ENCODE measurements around the gene SAFB.
A peak's percentile ranks its signal among the peaks of the same experiment; 100 is the strongest.

Gene SAFB

GRCh38 chr19:5624741-5625278, 1.9 kb downstream of the SAFB start:
- no peak overlapping the region for H3K4me3 ChIP-seq (ENCODE audit: low read depth, low read length)
- H2AFZ ChIP-seq (ENCODE audit: insufficient read depth, low read length, poor library complexity) = no peak overlapping the region
- no CpG with 5 or more reads among the region's 8 CpGs for WGBS (ENCODE audit: extremely low coverage, insufficient coverage, insufficient read length)
- no peak overlapping the region for H3K14ac ChIP-seq (ENCODE audit: low read length)
- H2BK12ac ChIP-seq (ENCODE audit: low read length) = no peak overlapping the region
- peaks cover 46% of the 10 kb centered on the region for H3K79me2 ChIP-seq (ENCODE audit: control insufficient read depth, insufficient read depth, low read length, poor library complexity)
- peaks cover 8 to 14% of the 10 kb centered on the region in 2 experiments for H3K4me1 ChIP-seq (ENCODE audit: control insufficient read depth in 1 of 2, insufficient read depth in 2 of 2, low read length in 2 of 2)
- H3K27me3 ChIP-seq (ENCODE audit: insufficient read depth, low read length) = no peaks in the 10 kb centered on the region
- no peak overlapping the region for H4K8ac ChIP-seq (ENCODE audit: low read depth, low read length)
- no peak overlapping the region for H2AK5ac ChIP-seq (ENCODE audit: low read length)
- no peak overlapping the region for H3K9ac ChIP-seq (ENCODE audit: low read length)
- no peaks in the 10 kb centered on the region for H3K9me3 ChIP-seq (ENCODE audit: insufficient read depth, low read depth, low read length)
- H2BK120ac ChIP-seq (ENCODE audit: insufficient read depth, low read length, poor library complexity) = no peak overlapping the region
- H3K18ac ChIP-seq (ENCODE audit: low read length) = no peak overlapping the region
- no peak overlapping the region for H2BK5ac ChIP-seq (ENCODE audit: low read depth, low read length, poor library complexity)
- H4K91ac ChIP-seq (ENCODE audit: low read depth, low read length) = no peak overlapping the region
- DNase-seq = no peak
- peak overlapping the region; percentile 90 for H3K4me2 ChIP-seq (ENCODE audit: low read length)
- H3K4ac ChIP-seq (ENCODE audit: low read depth, low read length) = peak overlapping the region; percentile 28
- H3K27ac ChIP-seq (ENCODE audit: low read depth, low read length) = no peak overlapping the region
- H4K12ac ChIP-seq (ENCODE audit: low read depth, low read length) = no peak overlapping the region
- H3K23ac ChIP-seq (ENCODE audit: low read length) = no peak overlapping the region
- H3K36me3 ChIP-seq (ENCODE audit: control insufficient read depth in 1 of 2, insufficient read depth in 2 of 2, low read length in 2 of 2) = peaks cover 30 to 49% of the 10 kb centered on the region in 2 experiments
- peaks cover 14% of the 10 kb centered on the region for H3K79me1 ChIP-seq (ENCODE audit: low read length)

- H2AK5ac ChIP-seq (ENCODE audit: low read length) = no peak overlapping the region
- no peak overlapping the region for H4K91ac ChIP-seq (ENCODE audit: low read depth, low read length)
- no CpG with 5 or more reads among the region's 12 CpGs for WGBS (ENCODE audit: extremely low coverage, insufficient coverage, insufficient read length)
- no peak overlapping the region for H3K27ac ChIP-seq (ENCODE audit: low read depth, low read length)
- no peak overlapping the region for H4K8ac ChIP-seq (ENCODE audit: low read depth, low read length)
- no peak overlapping the region for H2BK120ac ChIP-seq (ENCODE audit: insufficient read depth, low read length, poor library complexity)
- no peak overlapping the region for H3K4me3 ChIP-seq (ENCODE audit: low read depth, low read length)
- H3K9me3 ChIP-seq (ENCODE audit: insufficient read depth, low read depth, low read length) = no peaks in the 10 kb centered on the region
- no peak overlapping the region for H4K12ac ChIP-seq (ENCODE audit: low read depth, low read length)
- H2BK12ac ChIP-seq (ENCODE audit: low read length) = no peak overlapping the region
- no peak overlapping the region for H3K18ac ChIP-seq (ENCODE audit: low read length)
- H3K9ac ChIP-seq (ENCODE audit: low read length) = no peak overlapping the region
- H3K79me2 ChIP-seq (ENCODE audit: control insufficient read depth, insufficient read depth, low read length, poor library complexity) = peaks cover 46% of the 10 kb centered on the region
- peaks cover 30 to 46% of the 10 kb centered on the region in 2 experiments for H3K36me3 ChIP-seq (ENCODE audit: control insufficient read depth in 1 of 2, insufficient read depth in 2 of 2, low read length in 2 of 2)
- H3K27me3 ChIP-seq (ENCODE audit: insufficient read depth, low read length) = no peaks in the 10 kb centered on the region
- DNase-seq = no peak
- no peak overlapping the region for H3K4me2 ChIP-seq (ENCODE audit: low read length)
- H3K4ac ChIP-seq (ENCODE audit: low read depth, low read length) = peak overlapping the region; percentile 28
- peaks cover 14% of the 10 kb centered on the region for H3K79me1 ChIP-seq (ENCODE audit: low read length)
- no peak overlapping the region for H2AFZ ChIP-seq (ENCODE audit: insufficient read depth, low read length, poor library complexity)
- H3K14ac ChIP-seq (ENCODE audit: low read length) = no peak overlapping the region
- H3K4me1 ChIP-seq (ENCODE audit: control insufficient read depth in 1 of 2, insufficient read depth in 2 of 2, low read length in 2 of 2) = peaks cover 8 to 14% of the 10 kb centered on the region in 2 experiments
- H3K23ac ChIP-seq (ENCODE audit: low read length) = no peak overlapping the region
- H2BK5ac ChIP-seq (ENCODE audit: low read depth, low read length, poor library complexity) = no peak overlapping the region
Measured at GRCh38 chr19:5625641-5626040, 2.8 kb downstream of the SAFB start.

- H3K9ac ChIP-seq (ENCODE audit: low read length) = no peak overlapping the region
- no peak overlapping the region for H3K18ac ChIP-seq (ENCODE audit: low read length)
- H2BK5ac ChIP-seq (ENCODE audit: low read depth, low read length, poor library complexity) = no peak overlapping the region
- no peak overlapping the region for H3K4me3 ChIP-seq (ENCODE audit: low read depth, low read length)
- H2BK12ac ChIP-seq (ENCODE audit: low read length) = no peak overlapping the region
- H2AK5ac ChIP-seq (ENCODE audit: low read length) = no peak overlapping the region
- H3K4me2 ChIP-seq (ENCODE audit: low read length) = no peak overlapping the region
- H3K27me3 ChIP-seq (ENCODE audit: insufficient read depth, low read length) = no peaks in the 10 kb centered on the region
- peaks cover 33% of the 10 kb centered on the region for H3K79me2 ChIP-seq (ENCODE audit: control insufficient read depth, insufficient read depth, low read length, poor library complexity)
- H4K12ac ChIP-seq (ENCODE audit: low read depth, low read length) = no peak overlapping the region
- H3K23ac ChIP-seq (ENCODE audit: low read length) = no peak overlapping the region
- no peak overlapping the region for H3K27ac ChIP-seq (ENCODE audit: low read depth, low read length)
- no peak overlapping the region for H2BK120ac ChIP-seq (ENCODE audit: insufficient read depth, low read length, poor library complexity)
- peaks cover 10% of the 10 kb centered on the region for H3K79me1 ChIP-seq (ENCODE audit: low read length)
- H3K36me3 ChIP-seq (ENCODE audit: control insufficient read depth in 1 of 2, insufficient read depth in 2 of 2, low read length in 2 of 2) = peaks cover 29 to 41% of the 10 kb centered on the region in 2 experiments
- peaks cover 0 to 7% of the 10 kb centered on the region in 2 experiments for H3K4me1 ChIP-seq (ENCODE audit: control insufficient read depth in 1 of 2, insufficient read depth in 2 of 2, low read length in 2 of 2)
- peak overlapping the region; percentile 53 for H3K4ac ChIP-seq (ENCODE audit: low read depth, low read length)
- no peak overlapping the region for H3K14ac ChIP-seq (ENCODE audit: low read length)
- H2AFZ ChIP-seq (ENCODE audit: insufficient read depth, low read length, poor library complexity) = no peak overlapping the region
- no CpG with 5 or more reads among the region's 6 CpGs for WGBS (ENCODE audit: extremely low coverage, insufficient coverage, insufficient read length)
- no peak overlapping the region for H4K8ac ChIP-seq (ENCODE audit: low read depth, low read length)
- no peak overlapping the region for H4K91ac ChIP-seq (ENCODE audit: low read depth, low read length)
- H3K9me3 ChIP-seq (ENCODE audit: insufficient read depth, low read depth, low read length) = no peaks in the 10 kb centered on the region
- DNase-seq = peak in 1 of 2 donors; percentile 42
Measured at GRCh38 chr19:5627395-5627904, 4.6 kb downstream of the SAFB start.

- Histone ChIP-seq H4K8ac (ENCODE audit: low read depth, low read length) (no peak overlapping the region), H3K14ac (ENCODE audit: low read length) (no peak overlapping the region), H3K18ac (ENCODE audit: low read length) (no peak overlapping the region), H3K4me2 (ENCODE audit: low read length) (no peak overlapping the region), H3K9ac (ENCODE audit: low read length) (no peak overlapping the region), H2AK5ac (ENCODE audit: low read length) (no peak overlapping the region), H3K23ac (ENCODE audit: low read length) (no peak overlapping the region), H4K12ac (ENCODE audit: low read depth, low read length) (no peak overlapping the region), H3K36me3 (ENCODE audit: control insufficient read depth in 1 of 2, insufficient read depth in 2 of 2, low read length in 2 of 2) (peaks cover 29 to 41% of the 10 kb centered on the region in 2 experiments), H2BK12ac (ENCODE audit: low read length) (no peak overlapping the region), H4K91ac (ENCODE audit: low read depth, low read length) (no peak overlapping the region), H2AFZ (ENCODE audit: insufficient read depth, low read length, poor library complexity) (no peak overlapping the region), H3K4ac (ENCODE audit: low read depth, low read length) (peak overlapping the region; percentile 24), H3K4me1 (ENCODE audit: control insufficient read depth in 1 of 2, insufficient read depth in 2 of 2, low read length in 2 of 2) (peaks cover 0 to 10% of the 10 kb centered on the region in 2 experiments), H3K9me3 (ENCODE audit: insufficient read depth, low read depth, low read length) (no peaks in the 10 kb centered on the region), H3K27ac (ENCODE audit: low read depth, low read length) (no peak overlapping the region), H2BK120ac (ENCODE audit: insufficient read depth, low read length, poor library complexity) (no peak overlapping the region), H3K27me3 (ENCODE audit: insufficient read depth, low read length) (no peaks in the 10 kb centered on the region), H3K79me2 (ENCODE audit: control insufficient read depth, insufficient read depth, low read length, poor library complexity) (peaks cover 33% of the 10 kb centered on the region), H3K4me3 (ENCODE audit: low read depth, low read length) (no peak overlapping the region), H2BK5ac (ENCODE audit: low read depth, low read length, poor library complexity) (no peak overlapping the region), H3K79me1 (ENCODE audit: low read length) (peaks cover 3% of the 10 kb centered on the region)
- DNase-seq = no peak
- WGBS (ENCODE audit: extremely low coverage, insufficient coverage, insufficient read length) = no CpG with 5 or more reads among the region's 1 CpG
Measured at GRCh38 chr19:5628461-5628860, 5.6 kb downstream of the SAFB start.

Measured in trophoblast cell (in vitro differentiated cells and primary cell).